Endothelial cell of umbilical vein (primary cell): ENCODE results near the gene XIRP2. TPM values are rescaled to one million over a fixed set of nuclear protein-coding genes. Genes with fewer than 3 reads are reported as not detected.

Experiments
- BruUV-seq: library from RNA; stranded (reverse); fragments of 400-500 nt; replicated peaks from 2 replicates; lab custom pipeline; 2021; lab: Mats Ljungman, UMichigan
- CTCF ChIA-PET: fragments of 300-600, 350-600 bp; sonication (Branson Sonifier 250); formaldehyde crosslinking; loops from one replicate; lab custom pipeline; 2021; ENCODE audit warnings: antibody characterized with exemption, inconsistent platforms; lab: Charles Lee
- POLR2A ChIA-PET: fragments of 300-600, 350-600 bp; sonication (Branson Sonifier 250); formaldehyde crosslinking; loops from one replicate; lab custom pipeline; 2021; ENCODE audit warnings: antibody characterized with exemption, inconsistent platforms; lab: Charles Lee
- DNase-seq: peaks from one replicate; pipeline ENCODE4 v3.0.0-alpha.2; 2011; ENCODE audit warnings: low read depth, low spot score
- FAIRE-seq: peaks from 2 replicates; lab custom pipeline; 2011; peaks lifted over from hg19 to GRCh38; lab: Jason Lieb, UNC
- H2AFZ ChIP-seq: 2 replicates; pipeline ENCODE4 v1.6.0; 2012; ENCODE audit warnings: low read depth, low read length, control low read depth, inconsistent platforms
- H3K27ac ChIP-seq: 2 replicates; pipeline ENCODE4 v1.5.1; 2011; ENCODE audit warnings: low read depth, mild to moderate bottlenecking, control low read depth, low read length, moderate library complexity; ENCODE audit not compliant: insufficient read depth
- H3K27me3 ChIP-seq, 2 experiments: 2 replicates each; pipeline versions ENCODE4 v1.6.0 to v1.6.1; 2011; ENCODE audit warnings: low read length in 2 of 2, mixed read lengths in 1 of 2; ENCODE audit not compliant: control insufficient read depth in 2 of 2, insufficient read depth in 2 of 2
- H3K36me3 ChIP-seq, 2 experiments: 2 replicates in 1 of 2; 3 replicates in 1 of 2; pipeline ENCODE4 v1.5.1; 2011; ENCODE audit warnings: low read length in 2 of 2, mild to moderate bottlenecking in 1 of 2, moderate library complexity in 1 of 2; ENCODE audit not compliant: control insufficient read depth in 2 of 2, insufficient read depth in 2 of 2; ENCODE audit errors: extremely low read depth in 1 of 2
- H3K4me1 ChIP-seq: 3 replicates; pipeline ENCODE4 v1.5.1; 2011; ENCODE audit warnings: mild to moderate bottlenecking, low read length; ENCODE audit not compliant: control insufficient read depth, insufficient read depth; ENCODE audit errors: extremely low read depth
- H3K4me2 ChIP-seq: 2 replicates; pipeline ENCODE4 v1.6.1; 2011; ENCODE audit warnings: low read length, control low read depth, mixed read lengths; ENCODE audit not compliant: insufficient read depth
- H3K4me3 ChIP-seq, 3 experiments: fragments of 200-600 bp in 1 of 3; sonication (generic), shearing (Covaris generic) in 1 of 3; replicated peaks in 1 of 3; 2 replicates each; pipeline ENCODE4 v1.5.1; 2011 to 2016; ENCODE audit warnings: control low read depth in 3 of 3, low read length in 3 of 3, mild to moderate bottlenecking in 2 of 3, inconsistent platforms in 1 of 3, low read depth in 1 of 3, moderate library complexity in 1 of 3; ENCODE audit not compliant: insufficient read depth in 1 of 3
- H3K79me2 ChIP-seq: 2 replicates; pipeline ENCODE4 v1.6.0; 2012; ENCODE audit warnings: low read length, inconsistent platforms; ENCODE audit not compliant: control insufficient read depth, insufficient read depth
- H3K9ac ChIP-seq: replicated peaks from 2 replicates; pipeline ENCODE3; 2011; ENCODE audit warnings: low read length, control low read depth; ENCODE audit not compliant: insufficient read depth; ENCODE audit errors: extremely low read depth
- H3K9me1 ChIP-seq: replicated peaks from 3 replicates; pipeline ENCODE4 v1.6.0; 2011; ENCODE audit warnings: mild to moderate bottlenecking, low read length; ENCODE audit not compliant: control insufficient read depth, insufficient read depth; ENCODE audit errors: extremely low read depth
- H3K9me3 ChIP-seq: replicated peaks from 2 replicates; pipeline ENCODE4 v1.5.1; 2012; ENCODE audit warnings: low read length, inconsistent platforms; ENCODE audit not compliant: control insufficient read depth, insufficient read depth
- H4K20me1 ChIP-seq: replicated peaks from 2 replicates; pipeline ENCODE3; 2011; ENCODE audit warnings: mild to moderate bottlenecking, low read length; ENCODE audit not compliant: control insufficient read depth, insufficient read depth; ENCODE audit errors: extremely low read depth
- EZH2 ChIP-seq: IDR thresholded peaks from 2 replicates; pipeline ENCODE4 v1.6.1; 2012; ENCODE audit warnings: borderline replicate concordance, low read depth, mild to moderate bottlenecking, moderate library complexity, low read length, inconsistent platforms; ENCODE audit not compliant: severe bottlenecking
- FOS ChIP-seq: IDR thresholded peaks from 2 replicates; pipeline ENCODE4 v1.6.1; 2011; ENCODE audit warnings: mild to moderate bottlenecking, low read length, moderate library complexity, borderline replicate concordance; ENCODE audit not compliant: insufficient read depth
- GATA2 ChIP-seq: IDR thresholded peaks from 2 replicates; pipeline ENCODE4 v1.7.0; 2011; ENCODE audit warnings: low read depth, mild to moderate bottlenecking, moderate library complexity, mixed read lengths, low read length; ENCODE audit not compliant: insufficient read length, insufficient read depth
- JUN ChIP-seq: IDR thresholded peaks from 2 replicates; pipeline ENCODE4 v1.6.1; 2011; ENCODE audit warnings: borderline replicate concordance, low read depth; ENCODE audit not compliant: insufficient read length, insufficient read depth
- MAX ChIP-seq: IDR thresholded peaks from 2 replicates; pipeline ENCODE4 v1.6.1; 2011; ENCODE audit not compliant: insufficient read depth, insufficient read length
- MYC ChIP-seq: IDR thresholded peaks from one replicate; pipeline ENCODE4 v1.6.1; 2011; ENCODE audit warnings: mild to moderate bottlenecking, low read depth, low read length
- POLR2A ChIP-seq: IDR thresholded peaks from 2 replicates; pipeline ENCODE4 v1.6.1; 2012; ENCODE audit warnings: low read depth, mild to moderate bottlenecking, control low read depth, low read length
- POLR2AphosphoS5 ChIP-seq: IDR thresholded peaks from 2 replicates; pipeline ENCODE4 v1.6.1; 2012; ENCODE audit warnings: low read depth, mild to moderate bottlenecking, control low read depth, low read length, moderate library complexity; ENCODE audit not compliant: insufficient read depth
- dilution Hi-C: fragments of 300-500 bp; cut with MboI; formaldehyde crosslinking; loops from one replicate; pipeline ENCODE4 v1.15.0; 2019; ENCODE audit warnings: low sequenced_read_pairs; ENCODE audit not compliant: extremely low pct_ligation_motif_present
- intact Hi-C: fragments of 100-400 bp; cut with micrococcal nuclease; formaldehyde crosslinking; loops from one replicate; pipeline ENCODE4 v1.10.0; 2022
- polyA plus RNA-seq, 4 experiments: library from polyadenylated mRNA; depleted of rRNA in 3 of 4; stranded (reverse) in 3 of 4; unstranded in 1 of 4; fragments of >200 nt; gene quantifications; 2 replicates each; pipeline versions ENCODE4 v1.2.1 to v1.2.3, GENCODE V29; 2011 to 2012; ENCODE audit warnings: missing spikeins in 1 of 4
- total RNA-seq: library from RNA; stranded (reverse); gene quantifications from 2 replicates; pipeline ENCODE4 v1.2.3, GENCODE V29; 2021
- TF ChIP-seq, protein P1 (sequence below), 2 donors: IDR thresholded peaks; 1 replicate in 1 of 2; 2 replicates in 1 of 2; pipeline ENCODE4 v1.5.1; 2011; ENCODE audit warnings: low read length in 2 of 2, mild to moderate bottlenecking in 2 of 2, moderate library complexity in 2 of 2, control low read depth in 1 of 2, inconsistent platforms in 1 of 2, low read depth in 1 of 2; ENCODE audit not compliant: insufficient read depth in 1 of 2; ENCODE audit errors: extremely low read depth in 1 of 2

The XIRP2 gene
- total and polyA plus RNA-seq, 2 donors (not counting 3 experiments of a cell fraction or from before 2014, with no cell fraction given): 0.08 to 0.66 TPM

DNA sequence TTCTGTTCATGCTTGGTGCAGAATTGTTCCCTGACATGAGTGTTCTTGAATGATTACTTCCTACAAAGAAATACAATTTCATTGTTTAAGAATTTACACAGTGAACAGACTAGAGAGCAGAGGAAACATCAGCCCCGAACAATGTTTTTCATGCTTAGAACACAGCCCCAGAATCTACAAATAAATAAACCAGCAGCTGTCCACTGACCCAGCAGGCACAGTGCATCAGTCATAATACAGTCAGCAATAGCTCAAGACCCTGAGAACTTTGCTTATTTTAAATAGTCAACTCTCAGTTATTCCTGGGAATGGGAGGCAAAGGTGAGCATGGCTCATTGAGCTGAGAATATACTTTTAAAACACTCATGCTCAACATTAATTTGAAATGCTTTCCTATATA lies 38.4 kb downstream of the XIRP2 start:
- Histone ChIP-seq H3K4me1 (no peaks in the 10 kb centered on the region), H3K27ac (no peak overlapping the region), H3K27me3 (no peaks in the 10 kb centered on the region), H4K20me1 (no peaks in the 10 kb centered on the region), H3K4me3 (no peak overlapping the region), H3K9ac (no peak overlapping the region), H3K4me2 (no peak overlapping the region), H3K79me2 (no peaks in the 10 kb centered on the region), H2AFZ (no peak overlapping the region), H3K36me3 (no peaks in the 10 kb centered on the region), H3K9me1 (no peaks in the 10 kb centered on the region), H3K9me3 (no peaks in the 10 kb centered on the region)
- no peak for DNase-seq
- TF ChIP-seq POLR2AphosphoS5 (no peak), POLR2A (no peak), EZH2 (no peak), GATA2 (no peak), JUN (no peak), FOS (no peak), MAX (no peak), MYC (no peak)
- TF ChIP-seq, protein P1, sequence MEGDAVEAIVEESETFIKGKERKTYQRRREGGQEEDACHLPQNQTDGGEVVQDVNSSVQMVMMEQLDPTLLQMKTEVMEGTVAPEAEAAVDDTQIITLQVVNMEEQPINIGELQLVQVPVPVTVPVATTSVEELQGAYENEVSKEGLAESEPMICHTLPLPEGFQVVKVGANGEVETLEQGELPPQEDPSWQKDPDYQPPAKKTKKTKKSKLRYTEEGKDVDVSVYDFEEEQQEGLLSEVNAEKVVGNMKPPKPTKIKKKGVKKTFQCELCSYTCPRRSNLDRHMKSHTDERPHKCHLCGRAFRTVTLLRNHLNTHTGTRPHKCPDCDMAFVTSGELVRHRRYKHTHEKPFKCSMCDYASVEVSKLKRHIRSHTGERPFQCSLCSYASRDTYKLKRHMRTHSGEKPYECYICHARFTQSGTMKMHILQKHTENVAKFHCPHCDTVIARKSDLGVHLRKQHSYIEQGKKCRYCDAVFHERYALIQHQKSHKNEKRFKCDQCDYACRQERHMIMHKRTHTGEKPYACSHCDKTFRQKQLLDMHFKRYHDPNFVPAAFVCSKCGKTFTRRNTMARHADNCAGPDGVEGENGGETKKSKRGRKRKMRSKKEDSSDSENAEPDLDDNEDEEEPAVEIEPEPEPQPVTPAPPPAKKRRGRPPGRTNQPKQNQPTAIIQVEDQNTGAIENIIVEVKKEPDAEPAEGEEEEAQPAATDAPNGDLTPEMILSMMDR (IDR thresholded peaks at IDR 0.05; ENCODE audit: extremely low read depth in 1 of 2, insufficient read depth in 1 of 2, low read depth in 1 of 2, low read length in 2 of 2): no peak
- POLR2A ChIA-PET: no interaction called here
- BruUV-seq: no TSS peak
- dilution Hi-C loops (no loop called here), intact Hi-C loops (no loop called here)
- CTCF ChIA-PET: no interaction called here
- no peak for FAIRE-seq
